Suprapubic skin (tissue), 3 donors: ENCODE results near the gene FAM53A.

Experiments
- POLR2A ChIP-seq, 2 donors: fragments of 450-650 bp; IDR thresholded peaks; one replicate each; pipeline ENCODE4 v1.6.1; 2017; ENCODE audit warnings: antibody characterized with exemption in 2 of 2, mild to moderate bottlenecking in 2 of 2, moderate library complexity in 2 of 2
- TF ChIP-seq, protein P1 (sequence below), 2 donors: fragments of 200-600 bp in 1 of 2; fragments of 450-650 bp in 1 of 2; sonication (generic) in 1 of 2; IDR thresholded peaks; one replicate each; pipeline ENCODE4 v1.5.1; 2016 to 2019; ENCODE audit warnings: antibody characterized with exemption in 2 of 2, mild to moderate bottlenecking in 1 of 2, moderate library complexity in 1 of 2

DNA sequence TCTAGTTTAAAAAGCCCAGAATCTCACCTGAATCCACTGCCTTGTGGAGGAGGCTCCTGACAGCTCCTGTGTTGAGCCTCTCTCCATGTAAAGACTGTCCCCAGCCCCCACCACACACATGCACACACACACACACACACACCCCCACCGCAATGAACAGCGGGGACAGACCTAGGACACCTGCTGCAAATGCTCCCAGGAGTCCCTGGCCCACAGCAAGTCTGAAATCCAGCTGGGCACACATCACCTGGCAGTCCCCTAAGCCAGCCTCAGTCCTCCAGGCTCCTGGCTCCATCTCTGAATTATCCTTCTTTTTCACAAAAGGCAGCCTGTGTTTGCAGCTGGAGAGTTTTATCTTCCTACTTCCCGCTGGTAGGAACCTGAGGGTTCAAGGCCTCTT is 6.6 kb upstream of the FAM53A start:
- TF ChIP-seq, protein P1, sequence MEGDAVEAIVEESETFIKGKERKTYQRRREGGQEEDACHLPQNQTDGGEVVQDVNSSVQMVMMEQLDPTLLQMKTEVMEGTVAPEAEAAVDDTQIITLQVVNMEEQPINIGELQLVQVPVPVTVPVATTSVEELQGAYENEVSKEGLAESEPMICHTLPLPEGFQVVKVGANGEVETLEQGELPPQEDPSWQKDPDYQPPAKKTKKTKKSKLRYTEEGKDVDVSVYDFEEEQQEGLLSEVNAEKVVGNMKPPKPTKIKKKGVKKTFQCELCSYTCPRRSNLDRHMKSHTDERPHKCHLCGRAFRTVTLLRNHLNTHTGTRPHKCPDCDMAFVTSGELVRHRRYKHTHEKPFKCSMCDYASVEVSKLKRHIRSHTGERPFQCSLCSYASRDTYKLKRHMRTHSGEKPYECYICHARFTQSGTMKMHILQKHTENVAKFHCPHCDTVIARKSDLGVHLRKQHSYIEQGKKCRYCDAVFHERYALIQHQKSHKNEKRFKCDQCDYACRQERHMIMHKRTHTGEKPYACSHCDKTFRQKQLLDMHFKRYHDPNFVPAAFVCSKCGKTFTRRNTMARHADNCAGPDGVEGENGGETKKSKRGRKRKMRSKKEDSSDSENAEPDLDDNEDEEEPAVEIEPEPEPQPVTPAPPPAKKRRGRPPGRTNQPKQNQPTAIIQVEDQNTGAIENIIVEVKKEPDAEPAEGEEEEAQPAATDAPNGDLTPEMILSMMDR (IDR thresholded peaks at IDR 0.05), result no peak
- no peak for TF ChIP-seq POLR2A (IDR thresholded peaks at IDR 0.05)
